M059J (cell line): Measurements from ENCODE around the gene KCNJ3. TPM values are rescaled to one million over a fixed set of nuclear protein-coding genes. Genes with fewer than 3 reads are reported as not detected.
"Not testable (repeated sequence)": the region's sequence is repeated elsewhere in the genome, so short reads cannot be mapped to it uniquely, and the experiment has no call there.

Experiments
- DNase-seq: peaks from one replicate; pipeline ENCODE4 v3.0.0-alpha.2; 2012; ENCODE audit warnings: low read depth
- total RNA-seq: library from RNA; depleted of rRNA; stranded (reverse); fragments of >200 nt; shearing (Covaris generic); gene quantifications from 2 replicates; pipeline ENCODE4 v1.2.3, GENCODE V29; 2014

KCNJ3 gene
- total RNA-seq, 1 experiment from 2014 or later, result not detected

- DNase-seq, result no peak
These were observed 148.3 kb downstream of the KCNJ3 start for GRCh38 chr2:154846842-154847241.

GRCh38 chr2:154849482-154849881 is 151.0 kb downstream of the KCNJ3 start:
- DNase-seq, result no peak

GRCh38 chr2:154850532-154850931 is 152.0 kb downstream of the KCNJ3 start:
- DNase-seq, result no peak

GRCh38 chr2:154855138-154855537 is 156.6 kb downstream of the KCNJ3 start:
- DNase-seq, result no peak

GRCh38 chr2:154867151-154867550 is 168.7 kb downstream of the KCNJ3 start:
- not testable (repeated sequence) for DNase-seq

- no peak for DNase-seq
These were observed 177.5 kb downstream of the KCNJ3 start for GRCh38 chr2:154875999-154876398.

GRCh38 chr2:154882725-154883124 is 184.2 kb downstream of the KCNJ3 start:
- no peak for DNase-seq

GRCh38 chr2:154886316-154886715 is 187.8 kb downstream of the KCNJ3 start:
- no peak for DNase-seq

GRCh38 chr2:154898269-154898668 is 199.8 kb downstream of the KCNJ3 start:
- DNase-seq, result no peak

GRCh38 chr2:154901063-154901462 is 202.6 kb downstream of the KCNJ3 start:
- DNase-seq, result no peak
